Epithelial cell of proximal tubule (primary cell): ENCODE measurements around the gene KRT222. TPM values are rescaled to one million over a fixed set of nuclear protein-coding genes. Genes with fewer than 3 reads are reported as not detected.

Experiments
- DNase-seq: peaks from one replicate; pipeline ENCODE4 v3.0.0-alpha.2; 2011; ENCODE audit warnings: low read depth
- H3K4me3 ChIP-seq: 2 replicates; pipeline ENCODE4 v1.5.1; 2011; ENCODE audit warnings: low read depth, mild to moderate bottlenecking, low read length
- total RNA-seq: library from RNA; depleted of rRNA; stranded (reverse); fragments of >200 nt; gene quantifications from 2 replicates; pipeline ENCODE4 v1.2.3, GENCODE V29; 2015
- TF ChIP-seq, protein P1 (sequence below): conservative IDR thresholded peaks from 2 replicates; pipeline ENCODE4 v1.5.1; 2012; ENCODE audit warnings: low read depth, mild to moderate bottlenecking, low read length

KRT222 gene
- total RNA-seq, 1 donor from 2014 or later, result not detected

DNA sequence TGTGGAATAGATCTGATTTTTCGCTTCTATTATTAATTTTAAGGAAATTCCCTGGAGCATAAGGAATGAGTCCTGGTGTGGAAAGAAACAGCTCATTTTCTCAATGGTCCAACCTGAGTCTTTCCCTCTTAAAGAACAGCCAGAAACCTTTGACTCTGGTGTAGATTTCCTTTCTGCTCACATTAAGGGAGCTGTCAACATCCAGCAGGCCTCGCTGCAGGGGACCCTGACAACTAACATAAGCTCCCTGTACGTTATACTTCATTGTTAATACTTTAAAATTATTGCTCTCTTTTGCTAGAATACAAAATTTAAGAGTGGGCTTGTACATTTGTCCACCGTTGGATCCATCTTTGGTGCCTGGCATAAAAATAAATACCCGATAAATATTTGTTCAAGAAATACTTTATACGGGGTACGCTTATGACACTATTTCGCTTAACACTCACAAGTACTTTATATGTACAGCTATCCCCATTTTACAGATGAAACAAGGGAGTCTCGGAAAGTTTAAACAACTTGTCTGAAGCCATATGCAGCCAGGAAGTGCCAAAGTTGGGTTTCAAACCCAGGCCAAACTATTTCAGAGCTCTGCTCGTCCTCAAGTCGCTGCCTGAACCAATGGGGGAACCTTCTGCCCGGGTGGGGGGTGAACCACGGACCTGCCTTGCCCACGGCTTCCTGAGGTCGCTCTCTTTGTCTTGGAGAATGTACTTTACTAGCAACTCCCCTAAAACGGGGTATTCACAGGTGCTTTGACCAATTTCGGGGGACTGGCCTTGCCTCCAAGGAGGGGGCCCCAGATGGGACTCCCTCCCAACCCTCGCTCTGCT, 18.0 kb downstream of the KRT222 start:
- TF ChIP-seq, protein P1, sequence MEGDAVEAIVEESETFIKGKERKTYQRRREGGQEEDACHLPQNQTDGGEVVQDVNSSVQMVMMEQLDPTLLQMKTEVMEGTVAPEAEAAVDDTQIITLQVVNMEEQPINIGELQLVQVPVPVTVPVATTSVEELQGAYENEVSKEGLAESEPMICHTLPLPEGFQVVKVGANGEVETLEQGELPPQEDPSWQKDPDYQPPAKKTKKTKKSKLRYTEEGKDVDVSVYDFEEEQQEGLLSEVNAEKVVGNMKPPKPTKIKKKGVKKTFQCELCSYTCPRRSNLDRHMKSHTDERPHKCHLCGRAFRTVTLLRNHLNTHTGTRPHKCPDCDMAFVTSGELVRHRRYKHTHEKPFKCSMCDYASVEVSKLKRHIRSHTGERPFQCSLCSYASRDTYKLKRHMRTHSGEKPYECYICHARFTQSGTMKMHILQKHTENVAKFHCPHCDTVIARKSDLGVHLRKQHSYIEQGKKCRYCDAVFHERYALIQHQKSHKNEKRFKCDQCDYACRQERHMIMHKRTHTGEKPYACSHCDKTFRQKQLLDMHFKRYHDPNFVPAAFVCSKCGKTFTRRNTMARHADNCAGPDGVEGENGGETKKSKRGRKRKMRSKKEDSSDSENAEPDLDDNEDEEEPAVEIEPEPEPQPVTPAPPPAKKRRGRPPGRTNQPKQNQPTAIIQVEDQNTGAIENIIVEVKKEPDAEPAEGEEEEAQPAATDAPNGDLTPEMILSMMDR, result no peak
- H3K4me3 ChIP-seq, result peak overlapping the region; percentile 96
- DNase-seq, result no peak

DNA sequence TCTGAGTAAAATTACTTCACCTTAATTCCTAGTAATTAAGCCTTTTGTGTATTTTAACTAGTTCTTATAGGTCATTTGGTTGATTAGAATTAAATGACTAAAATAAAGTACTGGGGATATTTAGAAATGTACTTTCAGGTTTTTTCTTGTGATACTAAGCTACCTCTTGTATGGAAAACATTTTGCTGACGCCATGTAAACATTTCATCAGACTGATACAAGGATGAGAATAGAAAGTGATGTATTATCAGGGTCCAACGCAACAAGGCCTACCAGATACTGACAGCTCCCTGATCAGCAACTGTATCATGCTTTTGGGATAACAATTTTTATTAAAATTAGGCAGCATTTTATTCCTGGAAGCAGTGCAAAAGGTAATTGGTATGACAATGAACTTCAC, 19.0 kb downstream of the KRT222 start:
- TF ChIP-seq, protein P1, result no peak
- no peak for DNase-seq
- peak overlapping the region; percentile 96 for H3K4me3 ChIP-seq

DNA sequence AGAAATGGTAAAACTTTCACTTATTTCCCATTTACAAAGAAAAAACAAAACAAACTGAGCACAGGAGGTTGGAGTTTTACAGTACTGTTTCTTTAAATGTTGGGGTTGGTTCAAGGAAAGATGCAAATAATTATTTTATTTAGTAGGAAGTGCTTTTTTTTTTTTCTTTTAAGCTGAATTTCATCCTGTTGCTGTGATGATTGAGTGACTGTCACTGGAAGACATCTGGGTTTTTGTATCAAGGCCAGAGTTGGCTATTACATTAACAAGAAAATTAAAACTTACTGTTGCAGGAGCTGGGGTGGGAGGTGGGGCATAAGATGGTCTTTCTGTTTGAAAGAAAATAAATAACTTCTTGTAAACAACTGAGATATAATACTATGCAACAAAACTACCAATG, 19.7 kb downstream of the KRT222 start:
- H3K4me3 ChIP-seq, result peak overlapping the region; percentile 11
- no peak for DNase-seq
- TF ChIP-seq, protein P1, result no peak

DNA sequence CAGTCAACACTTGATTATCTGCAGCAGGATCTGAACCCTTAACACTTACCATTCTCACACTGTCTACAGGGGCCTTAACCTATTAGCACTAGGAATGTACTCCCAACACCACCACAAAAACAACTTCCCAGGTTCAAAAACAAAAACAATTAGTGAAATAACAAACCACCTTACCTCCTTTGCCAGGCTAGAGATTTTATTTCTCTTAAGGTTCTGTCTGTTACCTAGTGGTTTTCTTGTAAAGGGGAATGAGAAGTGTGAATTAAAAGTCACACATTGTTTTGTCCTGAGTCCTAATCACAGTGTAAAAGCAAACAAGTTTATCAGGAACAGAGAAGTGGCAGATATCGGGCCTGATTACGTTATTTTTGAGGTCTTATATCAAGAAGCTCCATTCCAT, 27.0 kb downstream of the KRT222 start:
- H3K4me3 ChIP-seq, result no peak overlapping the region
- no peak for DNase-seq
- TF ChIP-seq, protein P1, result no peak

DNA sequence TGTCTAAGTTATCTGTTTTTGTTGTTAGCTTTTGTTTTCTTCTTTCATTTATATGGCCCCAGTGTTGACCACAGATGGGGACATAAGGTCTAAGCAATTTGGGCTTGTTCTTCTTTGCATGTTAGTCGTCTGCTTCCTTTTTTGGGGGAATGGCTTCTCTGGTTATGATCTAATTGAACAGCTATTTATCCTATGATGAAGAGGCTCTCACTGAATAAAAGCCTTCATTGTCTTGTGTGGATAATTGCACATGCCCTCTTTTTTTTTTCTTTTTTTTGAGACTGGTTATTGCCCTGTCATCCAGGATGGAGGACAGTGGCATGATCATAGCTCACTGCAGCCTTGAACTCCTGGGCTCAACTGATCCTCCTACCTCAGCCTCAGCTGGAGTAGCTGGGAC, 31.1 kb downstream of the KRT222 start:
- H3K4me3 ChIP-seq, result no peak overlapping the region
- TF ChIP-seq, protein P1, result no peak
- no peak for DNase-seq

DNA sequence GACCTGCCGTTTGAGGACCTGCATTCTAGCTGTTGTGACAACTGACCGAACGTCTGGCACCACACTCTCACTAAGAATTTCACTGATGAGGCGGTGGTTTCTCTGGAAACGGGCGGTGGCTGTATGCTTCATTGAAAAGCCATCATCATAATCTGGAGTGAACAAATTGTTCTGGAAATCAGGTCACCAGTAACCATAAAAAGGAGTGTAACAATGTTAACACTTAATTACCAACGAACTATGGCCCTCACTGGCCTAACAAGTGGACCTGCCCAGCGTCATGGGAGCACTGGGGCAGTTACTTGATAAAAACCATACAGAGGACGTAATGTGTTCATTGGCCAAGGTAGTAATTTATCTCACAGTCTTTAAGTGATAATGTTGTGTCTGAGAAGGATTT, 32.8 kb downstream of the KRT222 start:
- no peak for DNase-seq
- TF ChIP-seq, protein P1, result no peak
- no peak overlapping the region for H3K4me3 ChIP-seq

DNA sequence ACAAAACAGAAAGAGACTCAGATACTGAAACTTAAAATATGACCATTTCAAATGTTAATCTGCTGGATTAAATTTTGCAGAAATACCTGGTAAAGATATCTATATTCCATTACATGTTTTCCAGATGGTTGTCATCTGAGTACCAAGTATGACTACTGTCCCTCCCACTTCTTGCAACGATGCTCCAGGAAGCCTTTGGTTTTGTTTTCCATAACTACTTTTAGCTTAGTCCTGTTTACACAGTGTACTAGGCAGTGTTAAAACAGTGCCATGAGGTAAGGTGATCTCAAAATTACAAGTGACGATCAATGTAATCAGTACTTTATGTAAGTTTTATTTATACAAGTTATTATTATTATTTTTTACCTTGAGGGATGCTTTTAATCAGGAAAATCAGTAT, 35.1 kb downstream of the KRT222 start:
- DNase-seq, result no peak
- TF ChIP-seq, protein P1, result no peak
- H3K4me3 ChIP-seq, result no peak overlapping the region
